ENCODE data around the gene PDZD7.

The PDZD7 gene

GRCh38 chr10:101005869-101006567 is 24.9 kb downstream of the PDZD7 start:
- Mint-ChIP-seq H3K9me3 (no peaks in the 10 kb centered on the region), H3K4me3 (no peak overlapping the region), H3K36me3 (ENCODE audit: low read depth) (peaks cover 20% of the 10 kb centered on the region), H3K27me3 (ENCODE audit: low read depth) (no peaks in the 10 kb centered on the region), H3K27ac (no peak overlapping the region), H3K4me1 (peaks cover 14% of the 10 kb centered on the region)
- TF ChIP-seq CTCF (IDR thresholded peaks at IDR 0.05; ENCODE audit: unreplicated experiment in 3 of 3) = no peak

- H3K27ac Mint-ChIP-seq = no peak overlapping the region
- H3K4me3 Mint-ChIP-seq = no peak overlapping the region
- H3K36me3 Mint-ChIP-seq (ENCODE audit: low read depth) = peaks cover 20% of the 10 kb centered on the region
These were observed 25.6 kb downstream of the PDZD7 start for GRCh38 chr10:101005361-101005760.

GRCh38 chr10:101003639-101004206 is 27.2 kb downstream of the PDZD7 start:
- TF ChIP-seq CTCF (IDR thresholded peaks at IDR 0.05; ENCODE audit: unreplicated experiment in 3 of 3) = no peak
- Mint-ChIP-seq H3K27ac (no peak overlapping the region), H3K4me3 (no peak overlapping the region), H3K4me1 (peaks cover 18% of the 10 kb centered on the region), H3K9me3 (no peaks in the 10 kb centered on the region), H3K36me3 (ENCODE audit: low read depth) (peaks cover 20% of the 10 kb centered on the region), H3K27me3 (ENCODE audit: low read depth) (no peaks in the 10 kb centered on the region)

More at GRCh38 chr10:101005361-101005760, 25.6 kb downstream of the PDZD7 start:
- Mint-ChIP-seq H3K9me3 (no peaks in the 10 kb centered on the region), H3K4me1 (peaks cover 17% of the 10 kb centered on the region), H3K27me3 (ENCODE audit: low read depth) (no peaks in the 10 kb centered on the region)
- no peak for TF ChIP-seq CTCF (IDR thresholded peaks at IDR 0.05; ENCODE audit: unreplicated experiment in 3 of 3)

GRCh38 chr10:101002456-101002855 is 28.5 kb downstream of the PDZD7 start:
- H3K36me3 Mint-ChIP-seq (ENCODE audit: low read depth) = peaks cover 20% of the 10 kb centered on the region
- H3K27me3 Mint-ChIP-seq (ENCODE audit: low read depth) = no peaks in the 10 kb centered on the region
- no peak for TF ChIP-seq CTCF (IDR thresholded peaks at IDR 0.05; ENCODE audit: unreplicated experiment in 3 of 3)
- H3K4me1 Mint-ChIP-seq = peaks cover 23% of the 10 kb centered on the region
- no peaks in the 10 kb centered on the region for H3K9me3 Mint-ChIP-seq
- no peak overlapping the region for H3K27ac Mint-ChIP-seq
- peak overlapping the region in 1 of 3 experiments; percentile 56 for H3K4me3 Mint-ChIP-seq

- H3K27ac Mint-ChIP-seq = peak overlapping the region; percentile 97 to 99 (median 98)
- peak overlapping the region; percentile 87 to 93 (median 92) for H3K4me3 Mint-ChIP-seq
- no peaks in the 10 kb centered on the region for H3K9me3 Mint-ChIP-seq
- H3K36me3 Mint-ChIP-seq (ENCODE audit: low read depth) = peaks cover 20% of the 10 kb centered on the region
- H3K27me3 Mint-ChIP-seq (ENCODE audit: low read depth) = no peaks in the 10 kb centered on the region
- H3K4me1 Mint-ChIP-seq = peaks cover 23% of the 10 kb centered on the region
- TF ChIP-seq CTCF (IDR thresholded peaks at IDR 0.05; ENCODE audit: unreplicated experiment in 3 of 3) = no peak
These were observed 29.3 kb downstream of the PDZD7 start for GRCh38 chr10:101001659-101002035.

All from nephron (organoid).